ENCODE results near the gene TMC5. TPM values are rescaled to one million over a fixed set of nuclear protein-coding genes. Genes with fewer than 3 reads are reported as not detected.

TMC5 gene
- total and polyA plus RNA-seq, 2 donors (not counting 3 experiments of a cell fraction or from before 2014, with no cell fraction given) = not detected

- no peaks in the 10 kb centered on the region for H3K4me1 ChIP-seq (ENCODE audit: control insufficient read depth, extremely low read depth, insufficient read depth, low read length)
- FAIRE-seq = no peak
- H3K27me3 ChIP-seq (ENCODE audit: control insufficient read depth in 2 of 2, insufficient read depth in 2 of 2, low read length in 2 of 2) = no peaks in the 10 kb centered on the region
- peaks cover 2 to 8% of the 10 kb centered on the region in 2 experiments for H3K36me3 ChIP-seq (ENCODE audit: control insufficient read depth in 2 of 2, extremely low read depth in 1 of 2, insufficient read depth in 2 of 2, low read length in 2 of 2)
- no peak overlapping the region for H3K27ac ChIP-seq (ENCODE audit: insufficient read depth, low read depth, low read length)
- ChIA-PET POLR2A (no interaction called here), CTCF (interaction anchor here (5.0 kb wide), 1 partner anchor 10 kb away, joined by 24 read pairs; no protein-coding TSS in a partner anchor)
- dilution Hi-C loops (cut with MboI; ENCODE audit: extremely low pct_ligation_motif_present, low sequenced_read_pairs) (no loop called here), intact Hi-C loops (cut with micrococcal nuclease) (no loop called here)
- H3K4me2 ChIP-seq (ENCODE audit: insufficient read depth, low read length) = no peak overlapping the region
- H2AFZ ChIP-seq (ENCODE audit: low read depth, low read length) = no peak overlapping the region
- H4K20me1 ChIP-seq (replicated peaks; ENCODE audit: control insufficient read depth, extremely low read depth, insufficient read depth, low read length) = no peaks in the 10 kb centered on the region
- TF ChIP-seq MYC (IDR thresholded peaks at IDR 0.05; ENCODE audit: low read depth, low read length) (no peak), GATA2 (IDR thresholded peaks at IDR 0.05; ENCODE audit: insufficient read depth, insufficient read length, low read depth, low read length) (no peak), FOS (IDR thresholded peaks at IDR 0.05; ENCODE audit: borderline replicate concordance, insufficient read depth, low read length) (no peak), EZH2 (IDR thresholded peaks at IDR 0.05; ENCODE audit: borderline replicate concordance, low read depth, low read length, severe bottlenecking) (no peak), MAX (IDR thresholded peaks at IDR 0.05; ENCODE audit: insufficient read depth, insufficient read length) (no peak), JUN (IDR thresholded peaks at IDR 0.05; ENCODE audit: borderline replicate concordance, insufficient read depth, insufficient read length, low read depth) (no peak), POLR2AphosphoS5 (IDR thresholded peaks at IDR 0.05; ENCODE audit: insufficient read depth, low read depth, low read length) (no peak), POLR2A (IDR thresholded peaks at IDR 0.05; ENCODE audit: low read depth, low read length) (no peak)
- TF ChIP-seq, protein P1, sequence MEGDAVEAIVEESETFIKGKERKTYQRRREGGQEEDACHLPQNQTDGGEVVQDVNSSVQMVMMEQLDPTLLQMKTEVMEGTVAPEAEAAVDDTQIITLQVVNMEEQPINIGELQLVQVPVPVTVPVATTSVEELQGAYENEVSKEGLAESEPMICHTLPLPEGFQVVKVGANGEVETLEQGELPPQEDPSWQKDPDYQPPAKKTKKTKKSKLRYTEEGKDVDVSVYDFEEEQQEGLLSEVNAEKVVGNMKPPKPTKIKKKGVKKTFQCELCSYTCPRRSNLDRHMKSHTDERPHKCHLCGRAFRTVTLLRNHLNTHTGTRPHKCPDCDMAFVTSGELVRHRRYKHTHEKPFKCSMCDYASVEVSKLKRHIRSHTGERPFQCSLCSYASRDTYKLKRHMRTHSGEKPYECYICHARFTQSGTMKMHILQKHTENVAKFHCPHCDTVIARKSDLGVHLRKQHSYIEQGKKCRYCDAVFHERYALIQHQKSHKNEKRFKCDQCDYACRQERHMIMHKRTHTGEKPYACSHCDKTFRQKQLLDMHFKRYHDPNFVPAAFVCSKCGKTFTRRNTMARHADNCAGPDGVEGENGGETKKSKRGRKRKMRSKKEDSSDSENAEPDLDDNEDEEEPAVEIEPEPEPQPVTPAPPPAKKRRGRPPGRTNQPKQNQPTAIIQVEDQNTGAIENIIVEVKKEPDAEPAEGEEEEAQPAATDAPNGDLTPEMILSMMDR (IDR thresholded peaks at IDR 0.05; ENCODE audit: extremely low read depth in 1 of 2, insufficient read depth in 1 of 2, low read depth in 1 of 2, low read length in 2 of 2) = no peak
- BruUV-seq (replicated peaks) = no TSS peak
- no peak overlapping the region for H3K4me3 ChIP-seq (replicated peaks in 1 of 3; ENCODE audit: insufficient read depth in 1 of 3, low read depth in 1 of 3, low read length in 3 of 3)
- no peaks in the 10 kb centered on the region for H3K9me1 ChIP-seq (replicated peaks; ENCODE audit: control insufficient read depth, extremely low read depth, insufficient read depth, low read length)
- H3K9me3 ChIP-seq (replicated peaks; ENCODE audit: control insufficient read depth, insufficient read depth, low read length) = no peaks in the 10 kb centered on the region
- no peak overlapping the region for H3K9ac ChIP-seq (replicated peaks; ENCODE audit: extremely low read depth, insufficient read depth, low read length)
- DNase-seq (ENCODE audit: low read depth, low spot score) = no peak
- H3K79me2 ChIP-seq (ENCODE audit: control insufficient read depth, insufficient read depth, low read length) = no peaks in the 10 kb centered on the region
Measured at GRCh38 chr16:19512297-19512696, 94.6 kb downstream of the TMC5 start.
